K562 (cell line): ENCODE results near the gene CLSTN2. TPM values are rescaled to one million over a fixed set of nuclear protein-coding genes. Genes with fewer than 3 reads are reported as not detected.

ENCODE experiments used
- ATAC-seq: fragments of 200-7000 bp; cut with Tn5 transposase; 3 replicates; pipeline ENCODE4 v1.9.1; 2020; ENCODE audit warnings: moderate library complexity
- BruUV-seq: library from RNA; stranded (reverse); fragments of 400-500 nt; replicated peaks from 2 replicates; lab custom pipeline; 2021; lab: Mats Ljungman, UMichigan
- CTCF ChIA-PET: fragments of 300-600 bp; formaldehyde crosslinking; extraction: SDS; loops from one replicate; lab custom pipeline; 2021; ENCODE audit warnings: low intra/inter-chr PET ratio; lab: Yijun Ruan, JAX
- POLR2A ChIA-PET: fragments of 300-600, 350-650 bp; sonication (Branson Sonifier 250); formaldehyde crosslinking; extraction: SDS; loops from one replicate; lab custom pipeline; 2021; ENCODE audit warnings: antibody characterized with exemption, inconsistent platforms; lab: Yijun Ruan, JAX
- DNase-seq, 4 experiments: peaks; one replicate each; pipeline versions ENCODE4 v3.0.0 to v3.0.0-alpha.2; 2011 to 2018; ENCODE audit warnings: low spot score in 3 of 4, mixed read lengths in 3 of 4; ENCODE audit errors: extremely low read depth in 1 of 4
- FAIRE-seq: peaks from 2 replicates; lab custom pipeline; 2011; peaks lifted over from hg19 to GRCh38; lab: Jason Lieb, UNC
- H2AFZ ChIP-seq: 2 replicates; pipeline ENCODE4 v1.6.0; 2011; ENCODE audit warnings: low read depth, low read length, control low read depth, inconsistent platforms
- H3K27ac ChIP-seq: fragments of 200-600 bp; 3 replicates; pipeline ENCODE4 v1.8.0; 2011; ENCODE audit warnings: low read depth, mild to moderate bottlenecking, control low read depth, inconsistent platforms, low read length, moderate library complexity, mixed read lengths; ENCODE audit errors: extremely low read depth
- H3K27me3 ChIP-seq, 2 experiments: fragments of 300-600 bp in 1 of 2; 2 replicates in 1 of 2; 3 replicates in 1 of 2; pipeline versions ENCODE4 v1.6.0 to v1.8.0; 2011; ENCODE audit warnings: inconsistent platforms in 2 of 2, low read length in 2 of 2, mild to moderate bottlenecking in 1 of 2, mixed read lengths in 1 of 2, moderate library complexity in 1 of 2; ENCODE audit not compliant: control insufficient read depth in 2 of 2, insufficient read depth in 2 of 2
- H3K36me3 ChIP-seq: fragments of 300-600 bp; 3 replicates; pipeline ENCODE4 v1.8.0; 2011; ENCODE audit warnings: mild to moderate bottlenecking, low read length, inconsistent platforms; ENCODE audit not compliant: control insufficient read depth, insufficient read depth
- H3K4me1 ChIP-seq, 2 experiments: fragments of 200-600 bp in 1 of 2; replicated peaks in 1 of 2; 2 replicates in 1 of 2; 3 replicates in 1 of 2; pipeline versions ENCODE4 v1.5.1 to v1.8.0; 2011; ENCODE audit warnings: inconsistent platforms in 2 of 2, low read length in 2 of 2, mild to moderate bottlenecking in 1 of 2, mixed read lengths in 1 of 2, moderate library complexity in 1 of 2; ENCODE audit not compliant: control insufficient read depth in 2 of 2, insufficient read depth in 2 of 2
- H3K4me2 ChIP-seq: 2 replicates; pipeline ENCODE4 v1.6.1; 2011; ENCODE audit warnings: low read length, control low read depth, inconsistent platforms, mixed read lengths; ENCODE audit not compliant: insufficient read depth
- H3K4me3 ChIP-seq: fragments of 200-600 bp; sonication (generic), shearing (Covaris generic); 2 replicates; pipeline ENCODE4 v1.5.1; 2016; ENCODE audit warnings: control low read depth, inconsistent platforms
- H3K79me2 ChIP-seq: fragments of 200-600 bp; 3 replicates; pipeline ENCODE4 v1.8.0; 2011; ENCODE audit warnings: low read length, inconsistent platforms; ENCODE audit not compliant: control insufficient read depth, insufficient read depth
- H3K9ac ChIP-seq, 2 experiments: 2 replicates each; pipeline versions ENCODE4 v1.6.0 to v1.6.1; 2011; ENCODE audit warnings: low read depth in 2 of 2, low read length in 2 of 2, control low read depth in 1 of 2, inconsistent platforms in 1 of 2, mild to moderate bottlenecking in 1 of 2, mixed read lengths in 1 of 2; ENCODE audit not compliant: insufficient read depth in 1 of 2
- H3K9me1 ChIP-seq: one replicate; pipeline ENCODE4 v1.6.0; 2011; ENCODE audit warnings: inconsistent platforms, mild to moderate bottlenecking, low read length, moderate library complexity; ENCODE audit not compliant: control insufficient read depth, insufficient read depth
- H3K9me3 ChIP-seq: replicated peaks from 2 replicates; pipeline ENCODE4 v1.5.1; 2011; ENCODE audit warnings: low read depth, low read length, inconsistent platforms; ENCODE audit not compliant: control insufficient read depth, insufficient read depth
- H4K20me1 ChIP-seq: replicated peaks from 2 replicates; pipeline ENCODE4 v1.6.1; 2011; ENCODE audit warnings: low read length, inconsistent platforms, mixed read lengths; ENCODE audit not compliant: control insufficient read depth, insufficient read depth
- FUS ChIP-seq: fragments of 200-400 bp; formaldehyde crosslinking; optimal IDR thresholded peaks from 2 replicates; pipeline ENCODE3; 2017; ENCODE audit warnings: low read depth, low read length
- HMG20B ChIP-seq: fragments of 250-450 bp; sonication (Bioruptor Pico); IDR thresholded peaks from 2 replicates; pipeline ENCODE4 v1.5.0; 2021; ENCODE audit warnings: mild to moderate bottlenecking
- KAT8 ChIP-seq: fragments of 450-650 bp; IDR thresholded peaks from 2 replicates; pipeline ENCODE4 v1.6.1; 2016; ENCODE audit warnings: low read depth, mild to moderate bottlenecking
- MED1 ChIP-seq: sonication (generic); formaldehyde crosslinking; IDR thresholded peaks from 2 replicates; pipeline ENCODE4 v1.8.1; 2023; ENCODE audit warnings: missing genetic modification reagents, borderline replicate concordance
- NR3C1 ChIP-seq: sonication (generic); formaldehyde crosslinking; IDR thresholded peaks from 2 replicates; pipeline ENCODE4 v1.8.1; 2022; ENCODE audit warnings: missing genetic modification reagents
- PCBP2 ChIP-seq: fragments of 200-400 bp; formaldehyde crosslinking; IDR thresholded peaks from 2 replicates; pipeline ENCODE4 v1.6.1; 2018; ENCODE audit warnings: low read length, low read depth, mild to moderate bottlenecking, moderate library complexity; ENCODE audit not compliant: poor library complexity, severe bottlenecking
- RB1 ChIP-seq: fragments of 450-650 bp; IDR thresholded peaks from 2 replicates; pipeline ENCODE4 v1.6.1; 2017; ENCODE audit warnings: low read depth, mild to moderate bottlenecking
- RFX5 ChIP-seq: IDR thresholded peaks from 2 replicates; pipeline ENCODE4 v1.6.1; 2011; ENCODE audit warnings: low read depth, mild to moderate bottlenecking, improper control_type of control experiment, low read length
- SMARCC2 ChIP-seq: fragments of 450-650 bp; IDR thresholded peaks from 2 replicates; pipeline ENCODE4 v1.6.1; 2017; ENCODE audit warnings: antibody characterized with exemption, moderate library complexity, mild to moderate bottlenecking, low read depth
- ZNF232 ChIP-seq: sonication (generic); formaldehyde crosslinking; IDR thresholded peaks from 2 replicates; pipeline ENCODE4 v1.8.0; 2022; ENCODE audit warnings: mild to moderate bottlenecking, missing genetic modification reagents
- ZNF431 ChIP-seq: sonication (generic); formaldehyde crosslinking; IDR thresholded peaks from 2 replicates; pipeline ENCODE4 v1.8.0; 2022; ENCODE audit warnings: mild to moderate bottlenecking, missing genetic modification reagents
- ZNF551 ChIP-seq: fragments of 250-450 bp; sonication (Bioruptor Pico); IDR thresholded peaks from 2 replicates; pipeline ENCODE4 v1.5.0; 2021; ENCODE audit warnings: mild to moderate bottlenecking, moderate library complexity
- ZNF561 ChIP-seq: fragments of 450-650 bp; formaldehyde crosslinking; conservative IDR thresholded peaks from 2 replicates; pipeline ENCODE4 v1.4.0; 2020; ENCODE audit warnings: mild to moderate bottlenecking, moderate library complexity
- WGBS: fragments of 100-300 bp; shearing (Covaris generic); methylation state at CpG from one replicate; pipeline ENCODE4 v1.1.6; 2016; ENCODE audit warnings: low coverage, mixed read lengths; ENCODE audit not compliant: insufficient coverage; ENCODE audit errors: missing lambda C conversion rate; 5-methylcytosine and 5-hydroxymethylcytosine counted together
- in situ Hi-C: fragments of 300-500 bp; cut with MboI; formaldehyde crosslinking; loops from 4 replicates; pipeline ENCODE4 v1.15.0; 2018; ENCODE audit warnings: inconsistent platforms, mixed read lengths
- intact Hi-C: fragments of 100-400 bp; cut with micrococcal nuclease; formaldehyde crosslinking; loops from 2 replicates; pipeline ENCODE4 v1.14.2; 2022
- polyA plus RNA-seq, 8 experiments: library from polyadenylated mRNA; depleted of rRNA in 4 of 8; stranded (reverse) in 5 of 8; unstranded in 3 of 8; fragments of >200 nt; fragmentation: Nextera tagmentation in 2 of 8; fragmentation: Illumina TruSeq in 1 of 8; extraction: Ambion mirVana in 2 of 8; extraction: Trizol in 1 of 8; gene quantifications; 2 replicates each; pipeline versions ENCODE4 v1.2.1 to v1.2.3, GENCODE V29; 2011 to 2014; ENCODE audit warnings: inconsistent platforms in 1 of 8, missing spikeins in 1 of 8
- total RNA-seq, 7 experiments: library from RNA; depleted of rRNA in 6 of 7; stranded (reverse); fragments of >200 nt in 6 of 7; fragmentation: Illumina TruSeq in 2 of 7; extraction: Trizol in 2 of 7; gene quantifications; 2 replicates each; pipeline versions ENCODE4 v1.2.1 to v1.2.3, GENCODE V29; 2011 to 2021; ENCODE audit warnings: low replicate concordance in 1 of 7

Gene CLSTN2
- total and polyA plus RNA-seq, 9 of the 15 experiments (the other 6 are each of a cell fraction or from before 2014, with no cell fraction given) = 0.02 to 0.04 (median 0.04) TPM; not detected in 6

DNA sequence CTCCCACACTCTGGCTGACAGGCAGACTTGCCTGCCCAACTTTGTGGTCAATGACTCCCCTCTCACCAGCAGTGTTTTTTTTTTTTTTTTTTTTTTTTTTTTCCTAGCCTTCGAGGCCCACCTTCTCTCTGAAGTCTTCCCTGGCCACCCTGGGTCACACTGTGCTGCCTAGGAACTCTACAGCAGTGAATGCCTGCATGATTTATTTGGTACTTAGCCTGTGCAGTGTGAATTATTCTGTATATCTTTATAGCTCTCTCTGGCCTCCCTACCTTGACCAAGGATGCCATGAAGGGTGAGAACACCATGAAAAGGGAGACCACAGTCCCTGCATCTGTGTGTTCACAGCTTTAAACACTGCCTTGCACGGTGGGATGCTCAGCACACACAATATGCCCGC lies 141.6 kb downstream of the CLSTN2 start:
- DNase-seq (no peak), FAIRE-seq (no peak)
- Histone ChIP-seq H2AFZ (no peak overlapping the region), H3K27me3 (no peaks in the 10 kb centered on the region), H3K79me2 (no peaks in the 10 kb centered on the region), H4K20me1 (no peaks in the 10 kb centered on the region), H3K4me3 (no peak overlapping the region), H3K9ac (no peak overlapping the region), H3K4me2 (no peak overlapping the region), H3K4me1 (no peaks in the 10 kb centered on the region), H3K9me3 (no peaks in the 10 kb centered on the region), H3K27ac (no peak overlapping the region)
- in situ Hi-C loops = no loop called here
- intact Hi-C loops = no loop called here
- 0% methylated on average over 3 of the region's 3 CpGs for WGBS
- BruUV-seq = no TSS peak
- TF ChIP-seq KAT8 = no peak
- TF ChIP-seq PCBP2 = no peak
- no peak for TF ChIP-seq HMG20B (CRISPR knock-in tag)
- TF ChIP-seq SMARCC2 = no peak
- TF ChIP-seq MED1 (CRISPR knock-in tag) = no peak
- TF ChIP-seq ZNF551 (CRISPR knock-in tag) = no peak
- no peak for TF ChIP-seq RB1
- no peak for TF ChIP-seq ZNF232 (CRISPR knock-in tag)
- TF ChIP-seq ZNF431 (CRISPR knock-in tag) = no peak
- no peak for TF ChIP-seq RFX5
- TF ChIP-seq FUS = no peak
- no peak for TF ChIP-seq NR3C1 (CRISPR knock-in tag)
- no peak for TF ChIP-seq ZNF561 (CRISPR knock-in tag)
- TF ChIP-seq, all 486 proteins: peak for 0
- ChIA-PET CTCF (no interaction called here), POLR2A (interaction anchor here (0.6 to 1.1 kb wide), 2 partner anchors 22 to 170 kb away, joined by 3 read pairs; no protein-coding TSS in a partner anchor)
- no peaks in the 10 kb centered on the region for H3K9me1 ChIP-seq
- ATAC-seq = no peak
- no peaks in the 10 kb centered on the region for H3K36me3 ChIP-seq
